ENCODE results near the gene NUDCD3. TPM values are rescaled to one million over a fixed set of nuclear protein-coding genes. Genes with fewer than 3 reads are reported as not detected.

The NUDCD3 gene
- total and polyA plus RNA-seq, 8 donors: 12.9 to 147 (median 29.5) TPM

DNA sequence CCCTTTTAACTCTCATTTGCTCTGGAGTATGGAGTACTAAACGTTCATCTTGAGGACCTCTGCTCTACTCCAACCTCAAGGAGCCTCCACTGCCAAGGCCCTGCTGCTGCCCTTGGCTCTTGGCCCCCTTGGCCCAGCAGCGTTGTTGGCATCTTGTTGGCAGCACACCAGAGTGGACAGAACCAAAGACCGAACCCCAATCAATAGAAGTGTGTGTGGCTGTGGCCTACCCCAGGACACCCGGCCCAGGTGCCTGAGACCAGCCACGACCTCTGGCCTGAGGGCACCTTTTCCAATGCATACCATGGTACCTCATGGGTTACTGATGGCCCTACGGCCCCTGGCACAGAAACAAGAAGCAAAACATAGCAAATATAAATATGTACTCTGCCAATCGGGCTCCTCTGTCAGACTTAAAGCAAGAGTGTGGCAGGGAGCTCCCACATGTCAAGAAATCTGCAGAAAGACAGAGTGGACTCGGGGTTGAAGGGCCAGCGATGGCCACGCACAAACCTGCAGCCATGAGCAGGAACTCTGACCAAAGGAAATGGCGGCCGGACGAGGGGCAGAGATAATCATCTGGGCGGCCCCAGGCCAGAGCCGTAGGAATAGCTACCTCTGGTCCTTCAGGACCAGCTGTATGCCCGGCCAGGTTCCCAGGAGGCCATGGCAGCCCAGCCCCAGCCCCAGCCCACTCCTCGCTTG lies 47.8 kb upstream of the NUDCD3 start:
- H3K36me3 ChIP-seq: no peaks in the 10 kb centered on the region
- H3K4me3 ChIP-seq: no peak overlapping the region
- H3K4me1 ChIP-seq: peaks cover 4 to 19% (median 8%) of the 10 kb centered on the region in 4 donors
- no peaks in the 10 kb centered on the region for H3K9me3 ChIP-seq
- TF ChIP-seq POLR2AphosphoS5 (IDR thresholded peaks at IDR 0.05) (no peak), POLR2A (IDR thresholded peaks at IDR 0.05) (no peak), EP300 (IDR thresholded peaks at IDR 0.05) (no peak)
- TF ChIP-seq, protein P1, sequence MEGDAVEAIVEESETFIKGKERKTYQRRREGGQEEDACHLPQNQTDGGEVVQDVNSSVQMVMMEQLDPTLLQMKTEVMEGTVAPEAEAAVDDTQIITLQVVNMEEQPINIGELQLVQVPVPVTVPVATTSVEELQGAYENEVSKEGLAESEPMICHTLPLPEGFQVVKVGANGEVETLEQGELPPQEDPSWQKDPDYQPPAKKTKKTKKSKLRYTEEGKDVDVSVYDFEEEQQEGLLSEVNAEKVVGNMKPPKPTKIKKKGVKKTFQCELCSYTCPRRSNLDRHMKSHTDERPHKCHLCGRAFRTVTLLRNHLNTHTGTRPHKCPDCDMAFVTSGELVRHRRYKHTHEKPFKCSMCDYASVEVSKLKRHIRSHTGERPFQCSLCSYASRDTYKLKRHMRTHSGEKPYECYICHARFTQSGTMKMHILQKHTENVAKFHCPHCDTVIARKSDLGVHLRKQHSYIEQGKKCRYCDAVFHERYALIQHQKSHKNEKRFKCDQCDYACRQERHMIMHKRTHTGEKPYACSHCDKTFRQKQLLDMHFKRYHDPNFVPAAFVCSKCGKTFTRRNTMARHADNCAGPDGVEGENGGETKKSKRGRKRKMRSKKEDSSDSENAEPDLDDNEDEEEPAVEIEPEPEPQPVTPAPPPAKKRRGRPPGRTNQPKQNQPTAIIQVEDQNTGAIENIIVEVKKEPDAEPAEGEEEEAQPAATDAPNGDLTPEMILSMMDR (IDR thresholded peaks at IDR 0.05): no peak
- H3K27ac ChIP-seq: no peak overlapping the region
- DNase-seq: no peak
- WGBS, 5 donors: 63 to 72% (median 66%) methylated on average over 15 to 17 of the region's 17 CpGs
- intact Hi-C loops (cut with DNase I; ENCODE audit: low total_unique reads): no loop called here
- H3K27me3 ChIP-seq: no peaks in the 10 kb centered on the region

GRCh38 chr7:44537442-44537841 lies 47.0 kb upstream of the NUDCD3 start:
- no peaks in the 10 kb centered on the region for H3K9me3 ChIP-seq
- H3K27me3 ChIP-seq: no peaks in the 10 kb centered on the region
- no peak for DNase-seq
- intact Hi-C loops (cut with DNase I; ENCODE audit: low total_unique reads): no loop called here
- no peaks in the 10 kb centered on the region for H3K36me3 ChIP-seq
- H3K4me3 ChIP-seq: no peak overlapping the region
- 92 to 95% (median 93%) methylated on average over 6 of the region's 6 CpGs for WGBS, 5 donors
- H3K4me1 ChIP-seq: peaks cover 0 to 12% (median 5%) of the 10 kb centered on the region in 4 donors
- TF ChIP-seq POLR2AphosphoS5 (IDR thresholded peaks at IDR 0.05): no peak
- TF ChIP-seq POLR2A (IDR thresholded peaks at IDR 0.05): no peak
- no peak for TF ChIP-seq EP300 (IDR thresholded peaks at IDR 0.05)
- TF ChIP-seq, protein P1 (IDR thresholded peaks at IDR 0.05): no peak
- no peak overlapping the region for H3K27ac ChIP-seq

DNA sequence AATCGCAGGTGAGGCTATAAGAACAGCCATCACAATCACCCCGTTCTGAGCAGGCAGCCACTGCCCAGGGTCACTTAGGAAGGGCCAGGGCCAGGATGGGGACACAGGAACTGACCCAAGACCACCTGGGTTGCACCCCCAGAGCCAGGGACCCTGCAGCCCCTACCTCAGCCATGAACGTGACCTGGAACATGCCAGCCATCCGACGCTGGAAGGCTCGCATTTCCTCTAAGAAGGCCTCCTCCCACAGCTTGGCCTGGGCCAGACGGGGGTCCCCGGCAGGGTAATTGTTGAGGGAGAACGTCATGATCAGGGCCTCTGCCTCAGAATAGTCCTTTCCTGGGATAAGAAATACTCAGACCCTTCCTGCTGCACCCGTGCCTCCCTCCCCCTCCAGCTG lies 45.6 kb upstream of the NUDCD3 start:
- no peak for TF ChIP-seq POLR2AphosphoS5 (IDR thresholded peaks at IDR 0.05)
- no peak overlapping the region for H3K27ac ChIP-seq
- intact Hi-C loops (cut with DNase I; ENCODE audit: low total_unique reads): no loop called here
- DNase-seq: no peak
- WGBS, 5 donors: 67 to 91% (median 88%) methylated on average over 5 to 10 of the region's 10 CpGs
- no peaks in the 10 kb centered on the region for H3K9me3 ChIP-seq
- no peaks in the 10 kb centered on the region for H3K36me3 ChIP-seq
- H3K4me1 ChIP-seq: peaks cover 0 to 11% (median 3%) of the 10 kb centered on the region in 4 donors
- H3K27me3 ChIP-seq: no peaks in the 10 kb centered on the region
- no peak overlapping the region for H3K4me3 ChIP-seq

DNA sequence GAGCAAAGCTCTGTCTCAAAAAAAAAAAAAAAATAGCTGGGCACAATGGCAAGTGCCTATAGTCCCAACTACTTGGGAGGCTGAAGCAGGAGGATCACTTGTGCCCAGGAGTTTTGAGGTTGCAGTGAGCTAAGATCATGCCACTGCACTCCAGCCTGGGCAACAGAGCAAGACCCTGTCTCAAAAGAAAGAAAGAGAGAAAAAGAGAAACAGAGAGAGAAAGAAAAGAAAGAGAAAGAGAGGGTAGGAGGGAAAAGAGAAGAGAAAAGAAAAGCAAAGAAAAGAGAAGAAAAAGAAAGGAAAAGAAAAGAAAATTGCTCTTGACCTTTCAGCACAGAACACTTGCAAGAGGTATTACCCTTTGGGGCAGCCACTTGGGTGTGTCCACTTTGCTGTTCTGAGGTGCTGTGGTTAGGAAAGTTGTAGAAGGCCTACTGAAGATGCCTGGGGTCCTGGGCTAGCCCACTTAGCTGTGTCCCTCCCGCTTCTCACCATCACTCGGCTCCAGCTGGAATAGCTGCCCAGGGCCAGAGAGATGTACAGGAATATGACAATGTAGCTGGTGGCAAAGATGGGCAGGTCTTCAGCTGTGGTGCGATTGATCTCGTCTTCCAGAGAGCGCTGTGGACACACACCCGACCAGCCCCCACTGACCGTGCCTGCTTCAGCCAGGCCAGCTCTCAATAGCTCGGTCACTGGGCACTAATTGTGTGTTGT lies 45.0 kb upstream of the NUDCD3 start:
- no peak for TF ChIP-seq POLR2AphosphoS5 (IDR thresholded peaks at IDR 0.05)
- TF ChIP-seq EP300 (IDR thresholded peaks at IDR 0.05): no peak
- no peak for TF ChIP-seq POLR2A (IDR thresholded peaks at IDR 0.05)
- TF ChIP-seq, protein P1 (IDR thresholded peaks at IDR 0.05): no peak
- WGBS, 5 donors: 89 to 96% (median 94%) methylated on average over 8 of the region's 8 CpGs
- DNase-seq: no peak
- intact Hi-C loops (cut with DNase I; ENCODE audit: low total_unique reads): no loop called here
- no peaks in the 10 kb centered on the region for H3K27me3 ChIP-seq
- H3K27ac ChIP-seq: no peak overlapping the region
- no peaks in the 10 kb centered on the region for H3K9me3 ChIP-seq
- H3K4me3 ChIP-seq: no peak overlapping the region
- no peaks in the 10 kb centered on the region for H3K36me3 ChIP-seq
- H3K4me1 ChIP-seq: peaks cover 0 to 11% (median 2%) of the 10 kb centered on the region in 4 donors
